ENCODE results near the gene IL1A.

GRCh38 chr2:112740527-112740926, 43.8 kb downstream of the IL1A start:
- TF ChIP-seq CTCF (IDR thresholded peaks at IDR 0.05 in 2 of 3, conservative IDR thresholded peaks at IDR 0.05 in 1 of 3; ENCODE audit: borderline replicate concordance in 1 of 3, insufficient read depth in 1 of 3, low read depth in 2 of 3, low read length in 2 of 3) = no peak
- no peak for TF ChIP-seq POLR2A (IDR thresholded peaks at IDR 0.05; ENCODE audit: borderline replicate concordance, extremely low read depth, insufficient read depth, insufficient read length)
- TF ChIP-seq POLR2AphosphoS5 (IDR thresholded peaks at IDR 0.05; ENCODE audit: low read depth, low read length) = no peak
- no peak for TF ChIP-seq ZFX (IDR thresholded peaks at IDR 0.05)
- TF ChIP-seq, protein P1, sequence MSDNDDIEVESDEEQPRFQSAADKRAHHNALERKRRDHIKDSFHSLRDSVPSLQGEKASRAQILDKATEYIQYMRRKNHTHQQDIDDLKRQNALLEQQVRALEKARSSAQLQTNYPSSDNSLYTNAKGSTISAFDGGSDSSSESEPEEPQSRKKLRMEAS (IDR thresholded peaks at IDR 0.05) = no peak
- no peak for TF ChIP-seq EZH2 (IDR thresholded peaks at IDR 0.05)
- TF ChIP-seq, protein P2, sequence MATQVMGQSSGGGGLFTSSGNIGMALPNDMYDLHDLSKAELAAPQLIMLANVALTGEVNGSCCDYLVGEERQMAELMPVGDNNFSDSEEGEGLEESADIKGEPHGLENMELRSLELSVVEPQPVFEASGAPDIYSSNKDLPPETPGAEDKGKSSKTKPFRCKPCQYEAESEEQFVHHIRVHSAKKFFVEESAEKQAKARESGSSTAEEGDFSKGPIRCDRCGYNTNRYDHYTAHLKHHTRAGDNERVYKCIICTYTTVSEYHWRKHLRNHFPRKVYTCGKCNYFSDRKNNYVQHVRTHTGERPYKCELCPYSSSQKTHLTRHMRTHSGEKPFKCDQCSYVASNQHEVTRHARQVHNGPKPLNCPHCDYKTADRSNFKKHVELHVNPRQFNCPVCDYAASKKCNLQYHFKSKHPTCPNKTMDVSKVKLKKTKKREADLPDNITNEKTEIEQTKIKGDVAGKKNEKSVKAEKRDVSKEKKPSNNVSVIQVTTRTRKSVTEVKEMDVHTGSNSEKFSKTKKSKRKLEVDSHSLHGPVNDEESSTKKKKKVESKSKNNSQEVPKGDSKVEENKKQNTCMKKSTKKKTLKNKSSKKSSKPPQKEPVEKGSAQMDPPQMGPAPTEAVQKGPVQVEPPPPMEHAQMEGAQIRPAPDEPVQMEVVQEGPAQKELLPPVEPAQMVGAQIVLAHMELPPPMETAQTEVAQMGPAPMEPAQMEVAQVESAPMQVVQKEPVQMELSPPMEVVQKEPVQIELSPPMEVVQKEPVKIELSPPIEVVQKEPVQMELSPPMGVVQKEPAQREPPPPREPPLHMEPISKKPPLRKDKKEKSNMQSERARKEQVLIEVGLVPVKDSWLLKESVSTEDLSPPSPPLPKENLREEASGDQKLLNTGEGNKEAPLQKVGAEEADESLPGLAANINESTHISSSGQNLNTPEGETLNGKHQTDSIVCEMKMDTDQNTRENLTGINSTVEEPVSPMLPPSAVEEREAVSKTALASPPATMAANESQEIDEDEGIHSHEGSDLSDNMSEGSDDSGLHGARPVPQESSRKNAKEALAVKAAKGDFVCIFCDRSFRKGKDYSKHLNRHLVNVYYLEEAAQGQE (IDR thresholded peaks at IDR 0.05; ENCODE audit: low read depth) = no peak
- TF ChIP-seq EZH2phosphoT487 (IDR thresholded peaks at IDR 0.05; ENCODE audit: borderline replicate concordance) = no peak
- no peak for TF ChIP-seq JUND (IDR thresholded peaks at IDR 0.05)
- no peak for TF ChIP-seq ZBTB33 (IDR thresholded peaks at IDR 0.05; ENCODE audit: extremely low read depth, insufficient replicate concordance, low read length)
- TF ChIP-seq ZNF274 (IDR thresholded peaks at IDR 0.05; ENCODE audit: low read depth, low read length) = no peak
- TF ChIP-seq CEBPB (IDR thresholded peaks at IDR 0.05; ENCODE audit: low read depth) = no peak
- no peak for TF ChIP-seq TCF7L2 (IDR thresholded peaks at IDR 0.05; ENCODE audit: borderline replicate concordance, extremely low read depth, insufficient read depth, insufficient read length)
- no peak for TF ChIP-seq ATF3 (IDR thresholded peaks at IDR 0.05)

Measured in HCT116 (cell line).